HL-60 (cell line): Measurements from ENCODE around the gene SNAI3.

Experiments
- DNase-seq, 2 experiments: peaks; one replicate each; pipeline ENCODE4 v3.0.0-alpha.2; 2010 to 2020; ENCODE audit warnings: low read depth in 1 of 2, low spot score in 1 of 2
- H3K27ac ChIP-seq: fragments of 250-450 bp; sonication (Bioruptor Pico); replicated peaks from 2 replicates; pipeline ENCODE4 v1.5.1; 2020; ENCODE audit warnings: mild to moderate bottlenecking, moderate library complexity
- H3K27me3 ChIP-seq: fragments of 250-450 bp; sonication (Bioruptor Pico); 2 replicates; pipeline ENCODE4 v1.5.1; 2021; ENCODE audit warnings: mild to moderate bottlenecking, moderate library complexity; ENCODE audit not compliant: insufficient read depth, poor library complexity, severe bottlenecking
- H3K4me3 ChIP-seq: replicated peaks from 2 replicates; pipeline ENCODE4 v1.5.1; 2011; ENCODE audit warnings: mild to moderate bottlenecking, control low read depth, low read length; ENCODE audit not compliant: insufficient read depth
- GABPA ChIP-seq: IDR thresholded peaks from 2 replicates; pipeline ENCODE4 v1.6.1; 2012; ENCODE audit warnings: low read depth
- POLR2AphosphoS5 ChIP-seq: IDR thresholded peaks from 2 replicates; pipeline ENCODE4 v1.6.1; 2012; ENCODE audit warnings: low read depth
- SPI1 ChIP-seq: IDR thresholded peaks from 2 replicates; pipeline ENCODE4 v1.6.1; 2012; ENCODE audit warnings: low read depth, mild to moderate bottlenecking, borderline replicate concordance
- TF ChIP-seq, protein P1 (sequence below): IDR thresholded peaks from 2 replicates; pipeline ENCODE4 v1.6.1; 2012; ENCODE audit warnings: low read depth; ENCODE audit not compliant: insufficient replicate concordance
- TF ChIP-seq, protein P2 (sequence below): IDR thresholded peaks from one replicate; pipeline ENCODE4 v1.5.1; 2011; ENCODE audit warnings: low read length, control low read depth, inconsistent platforms; ENCODE audit not compliant: insufficient read depth

Gene SNAI3

DNA sequence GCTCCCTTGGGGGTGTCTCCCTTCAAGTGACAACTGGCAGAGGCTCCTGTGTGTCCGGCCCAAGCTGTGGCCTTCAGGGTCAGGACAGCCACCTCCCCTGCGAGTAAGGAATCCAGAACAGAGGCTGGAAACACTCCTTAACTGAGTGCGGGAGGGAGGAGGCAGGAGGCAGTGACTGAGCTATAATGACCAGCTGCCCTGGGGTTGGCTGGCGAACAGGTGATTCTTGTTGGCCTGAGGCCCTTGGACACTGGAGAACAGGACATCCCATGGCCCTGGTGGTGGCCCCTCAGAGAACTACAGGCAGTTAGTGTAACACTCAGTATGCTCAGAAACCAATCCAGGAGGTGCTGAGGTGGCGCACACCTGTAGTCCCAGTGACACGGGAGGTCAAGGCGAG lies 9.4 kb upstream of the SNAI3 start:
- H3K27me3 ChIP-seq, result no peaks in the 10 kb centered on the region
- H3K4me3 ChIP-seq, result no peak overlapping the region
- H3K27ac ChIP-seq, result no peak overlapping the region
- no peak for DNase-seq
- TF ChIP-seq POLR2AphosphoS5, result no peak
- TF ChIP-seq SPI1, result no peak
- TF ChIP-seq GABPA, result no peak
- TF ChIP-seq, protein P1, sequence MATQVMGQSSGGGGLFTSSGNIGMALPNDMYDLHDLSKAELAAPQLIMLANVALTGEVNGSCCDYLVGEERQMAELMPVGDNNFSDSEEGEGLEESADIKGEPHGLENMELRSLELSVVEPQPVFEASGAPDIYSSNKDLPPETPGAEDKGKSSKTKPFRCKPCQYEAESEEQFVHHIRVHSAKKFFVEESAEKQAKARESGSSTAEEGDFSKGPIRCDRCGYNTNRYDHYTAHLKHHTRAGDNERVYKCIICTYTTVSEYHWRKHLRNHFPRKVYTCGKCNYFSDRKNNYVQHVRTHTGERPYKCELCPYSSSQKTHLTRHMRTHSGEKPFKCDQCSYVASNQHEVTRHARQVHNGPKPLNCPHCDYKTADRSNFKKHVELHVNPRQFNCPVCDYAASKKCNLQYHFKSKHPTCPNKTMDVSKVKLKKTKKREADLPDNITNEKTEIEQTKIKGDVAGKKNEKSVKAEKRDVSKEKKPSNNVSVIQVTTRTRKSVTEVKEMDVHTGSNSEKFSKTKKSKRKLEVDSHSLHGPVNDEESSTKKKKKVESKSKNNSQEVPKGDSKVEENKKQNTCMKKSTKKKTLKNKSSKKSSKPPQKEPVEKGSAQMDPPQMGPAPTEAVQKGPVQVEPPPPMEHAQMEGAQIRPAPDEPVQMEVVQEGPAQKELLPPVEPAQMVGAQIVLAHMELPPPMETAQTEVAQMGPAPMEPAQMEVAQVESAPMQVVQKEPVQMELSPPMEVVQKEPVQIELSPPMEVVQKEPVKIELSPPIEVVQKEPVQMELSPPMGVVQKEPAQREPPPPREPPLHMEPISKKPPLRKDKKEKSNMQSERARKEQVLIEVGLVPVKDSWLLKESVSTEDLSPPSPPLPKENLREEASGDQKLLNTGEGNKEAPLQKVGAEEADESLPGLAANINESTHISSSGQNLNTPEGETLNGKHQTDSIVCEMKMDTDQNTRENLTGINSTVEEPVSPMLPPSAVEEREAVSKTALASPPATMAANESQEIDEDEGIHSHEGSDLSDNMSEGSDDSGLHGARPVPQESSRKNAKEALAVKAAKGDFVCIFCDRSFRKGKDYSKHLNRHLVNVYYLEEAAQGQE, result no peak
- TF ChIP-seq, protein P2, sequence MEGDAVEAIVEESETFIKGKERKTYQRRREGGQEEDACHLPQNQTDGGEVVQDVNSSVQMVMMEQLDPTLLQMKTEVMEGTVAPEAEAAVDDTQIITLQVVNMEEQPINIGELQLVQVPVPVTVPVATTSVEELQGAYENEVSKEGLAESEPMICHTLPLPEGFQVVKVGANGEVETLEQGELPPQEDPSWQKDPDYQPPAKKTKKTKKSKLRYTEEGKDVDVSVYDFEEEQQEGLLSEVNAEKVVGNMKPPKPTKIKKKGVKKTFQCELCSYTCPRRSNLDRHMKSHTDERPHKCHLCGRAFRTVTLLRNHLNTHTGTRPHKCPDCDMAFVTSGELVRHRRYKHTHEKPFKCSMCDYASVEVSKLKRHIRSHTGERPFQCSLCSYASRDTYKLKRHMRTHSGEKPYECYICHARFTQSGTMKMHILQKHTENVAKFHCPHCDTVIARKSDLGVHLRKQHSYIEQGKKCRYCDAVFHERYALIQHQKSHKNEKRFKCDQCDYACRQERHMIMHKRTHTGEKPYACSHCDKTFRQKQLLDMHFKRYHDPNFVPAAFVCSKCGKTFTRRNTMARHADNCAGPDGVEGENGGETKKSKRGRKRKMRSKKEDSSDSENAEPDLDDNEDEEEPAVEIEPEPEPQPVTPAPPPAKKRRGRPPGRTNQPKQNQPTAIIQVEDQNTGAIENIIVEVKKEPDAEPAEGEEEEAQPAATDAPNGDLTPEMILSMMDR, result no peak

DNA sequence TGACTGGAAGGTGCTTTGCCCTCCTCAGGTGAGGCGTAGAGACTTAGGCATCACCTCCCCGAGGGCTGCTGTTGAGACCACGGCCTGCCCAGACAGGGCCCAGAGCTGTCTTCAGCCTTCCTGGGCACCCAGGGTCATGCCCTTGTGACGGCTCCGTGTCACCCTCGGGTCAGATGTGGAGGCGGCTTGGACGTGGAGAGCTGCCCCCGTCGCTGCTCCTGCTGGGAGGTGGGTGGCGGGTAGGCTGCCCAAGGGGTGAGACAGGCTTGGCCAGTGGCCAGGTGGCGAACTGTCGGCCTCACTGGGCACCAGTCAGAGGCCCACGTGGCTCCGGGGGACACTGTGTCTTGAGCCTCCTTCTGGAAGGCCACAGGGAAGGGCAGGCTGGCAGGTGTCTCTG lies 8.9 kb upstream of the SNAI3 start:
- H3K4me3 ChIP-seq, result no peak overlapping the region
- DNase-seq, result no peak
- TF ChIP-seq POLR2AphosphoS5, result no peak
- no peak for TF ChIP-seq SPI1
- TF ChIP-seq, protein P2, result no peak
- TF ChIP-seq GABPA, result no peak
- TF ChIP-seq, protein P1, result no peak

DNA sequence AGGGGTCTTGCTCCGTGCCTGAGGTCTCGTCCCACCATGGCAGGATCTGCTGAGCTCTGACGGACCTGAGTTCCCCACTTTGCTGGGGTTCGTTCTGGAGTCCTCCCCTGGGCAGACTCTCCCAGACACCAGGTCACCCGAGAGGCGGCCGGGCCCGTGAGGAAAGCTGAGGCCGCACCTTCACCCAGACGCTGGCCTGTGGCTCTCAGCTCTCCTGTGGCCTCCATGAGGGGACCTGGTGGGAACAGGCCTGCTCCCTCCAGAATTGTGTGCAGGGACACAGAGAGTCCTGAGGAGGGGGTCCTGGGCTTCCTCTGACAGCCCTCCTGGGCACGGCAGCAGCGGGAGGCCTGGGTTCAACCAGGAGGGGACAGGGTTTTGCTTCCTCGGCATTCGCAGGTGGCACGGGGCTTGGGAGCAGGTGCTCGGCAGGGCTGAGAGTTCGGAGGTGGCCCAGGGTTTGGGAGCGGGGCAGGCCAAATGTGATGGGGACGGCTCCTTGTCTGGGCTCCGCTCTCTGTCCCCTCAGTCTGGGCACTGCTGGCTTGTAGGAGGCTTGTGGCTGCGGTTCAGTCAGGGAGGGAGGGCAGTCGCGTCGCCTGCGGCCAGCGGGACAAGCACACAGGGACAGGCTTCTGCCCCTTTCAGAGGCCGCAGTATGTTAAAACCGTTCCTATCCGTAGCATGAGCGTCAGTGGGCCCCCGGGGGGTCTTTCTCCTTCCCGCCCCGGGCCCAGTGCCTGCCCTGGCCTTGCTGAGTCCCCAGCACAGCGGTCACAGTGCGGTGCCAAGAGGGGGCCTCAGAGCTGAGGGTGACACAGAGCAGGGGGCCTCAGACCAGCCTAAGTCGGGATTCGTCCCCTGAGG lies 8.1 kb upstream of the SNAI3 start:
- no peak overlapping the region for H3K27ac ChIP-seq
- no peak overlapping the region for H3K4me3 ChIP-seq
- H3K27me3 ChIP-seq, result no peaks in the 10 kb centered on the region
- no peak for DNase-seq
- TF ChIP-seq, protein P2, result no peak
- TF ChIP-seq GABPA, result no peak
- no peak for TF ChIP-seq SPI1

More for the DNA sequence above, 8.9 kb upstream of the SNAI3 start:
- Histone ChIP-seq H3K27me3 (no peaks in the 10 kb centered on the region), H3K27ac (no peak overlapping the region)
